IPS-18c (cell line): ENCODE results near the gene UBXN10.

Source experiments
- H3K4me3 ChIP-seq: 2 replicates; pipeline ENCODE4 v1.7.0; 2013; ENCODE audit warnings: low read depth, mild to moderate bottlenecking, low read length, moderate library complexity; ENCODE audit not compliant: insufficient read depth
- H3K9me3 ChIP-seq: one replicate; pipeline ENCODE4 v1.6.1; 2013; ENCODE audit warnings: mild to moderate bottlenecking, low read length, moderate library complexity; ENCODE audit not compliant: control insufficient read depth, insufficient read depth

UBXN10 gene

GRCh38 chr1:20174937-20175666 is 10.8 kb upstream of the UBXN10 start:
- Histone ChIP-seq H3K4me3 (no peak overlapping the region), H3K9me3 (no peaks in the 10 kb centered on the region)

- Histone ChIP-seq H3K9me3 (no peaks in the 10 kb centered on the region), H3K4me3 (no peak overlapping the region)
Observed at GRCh38 chr1:20178634-20179370, 7.1 kb upstream of the UBXN10 start.

GRCh38 chr1:20179371-20180128 is 6.3 kb upstream of the UBXN10 start:
- Histone ChIP-seq H3K4me3 (no peak overlapping the region), H3K9me3 (no peaks in the 10 kb centered on the region)

- Histone ChIP-seq H3K4me3 (no peak overlapping the region), H3K9me3 (no peaks in the 10 kb centered on the region)
Observed at GRCh38 chr1:20180129-20180843, 5.6 kb upstream of the UBXN10 start.

GRCh38 chr1:20180844-20181207 is 5.1 kb upstream of the UBXN10 start:
- Histone ChIP-seq H3K4me3 (no peak overlapping the region), H3K9me3 (no peaks in the 10 kb centered on the region)

- Histone ChIP-seq H3K4me3 (no peak overlapping the region), H3K9me3 (no peaks in the 10 kb centered on the region)
Observed at GRCh38 chr1:20182415-20182814, 3.5 kb upstream of the UBXN10 start.

- no peak overlapping the region for H3K4me3 ChIP-seq
Observed at GRCh38 chr1:20183035-20183434, 2.9 kb upstream of the UBXN10 start.

GRCh38 chr1:20183616-20184271 is 2.2 kb upstream of the UBXN10 start:
- H3K9me3 ChIP-seq: no peaks in the 10 kb centered on the region
- H3K4me3 ChIP-seq: no peak overlapping the region

More at GRCh38 chr1:20183035-20183434, 2.9 kb upstream of the UBXN10 start:
- H3K9me3 ChIP-seq: no peaks in the 10 kb centered on the region

- no peak overlapping the region for H3K4me3 ChIP-seq
- H3K9me3 ChIP-seq: no peaks in the 10 kb centered on the region
Observed at GRCh38 chr1:20184481-20184900, 1.4 kb upstream of the UBXN10 start.

- Histone ChIP-seq H3K4me3 (peak overlapping the region; percentile 58; the same call in 1 of the 2 replicates), H3K9me3 (no peaks in the 10 kb centered on the region)
Observed at GRCh38 chr1:20184997-20185833, 681 bp upstream of the UBXN10 start.

GRCh38 chr1:20187103-20187812 is 1.4 kb downstream of the UBXN10 start:
- no peak overlapping the region for H3K4me3 ChIP-seq
- H3K9me3 ChIP-seq: no peaks in the 10 kb centered on the region

- H3K4me3 ChIP-seq: no peak overlapping the region
- no peaks in the 10 kb centered on the region for H3K9me3 ChIP-seq
Observed at GRCh38 chr1:20187813-20188454, 2.0 kb downstream of the UBXN10 start.

- H3K9me3 ChIP-seq: no peaks in the 10 kb centered on the region
- no peak overlapping the region for H3K4me3 ChIP-seq
Observed at GRCh38 chr1:20188455-20188817, 2.5 kb downstream of the UBXN10 start.

- Histone ChIP-seq H3K4me3 (no peak overlapping the region), H3K9me3 (no peaks in the 10 kb centered on the region)
Observed at GRCh38 chr1:20189664-20190063, 3.8 kb downstream of the UBXN10 start.
